GM12878 (cell line): Measurements from ENCODE around the gene PHACTR1. TPM values are rescaled to one million over a fixed set of nuclear protein-coding genes. Genes with fewer than 3 reads are reported as not detected.

Experiments used
- ATAC-seq: fragments of 200-7000 bp; cut with Tn5 transposase; 3 replicates; pipeline ENCODE4 v1.9.1; 2020; ENCODE audit warnings: mild to moderate bottlenecking, moderate library complexity
- BruUV-seq: library from RNA; stranded (reverse); fragments of 400-500 nt; replicated peaks from 2 replicates; lab custom pipeline; 2021; lab: Mats Ljungman, UMichigan
- CTCF ChIA-PET: fragments of 300-600 bp; sonication (Branson Sonifier 250); formaldehyde crosslinking; extraction: SDS; loops from one replicate; lab custom pipeline; 2021; ENCODE audit warnings: inconsistent platforms; lab: Yijun Ruan, JAX
- POLR2A ChIA-PET: fragments of 350-600 bp; formaldehyde crosslinking; extraction: SDS; loops from one replicate; lab custom pipeline; 2021; ENCODE audit warnings: inconsistent platforms; lab: Charles Lee
- RAD21 ChIA-PET: fragments of 300-600 bp; sonication (Branson Sonifier 250); formaldehyde crosslinking; loops from one replicate; lab custom pipeline; 2023; ENCODE audit warnings: antibody characterized with exemption; ENCODE audit not compliant: unreplicated experiment; lab: Charles Lee
- SMC1A ChIA-PET: fragments of 300-600 bp; sonication (Branson Sonifier 250); formaldehyde crosslinking; loops from one replicate; lab custom pipeline; 2023; ENCODE audit not compliant: unreplicated experiment, uncharacterized antibody; lab: Charles Lee
- DNase-seq: peaks from one replicate; pipeline ENCODE4 v3.0.0-alpha.2; 2011; ENCODE audit warnings: low read depth, low spot score
- FAIRE-seq: peaks from 3 replicates; lab custom pipeline; 2011; peaks lifted over from hg19 to GRCh38; lab: Jason Lieb, UNC
- H2AFZ ChIP-seq: 2 replicates; pipeline ENCODE4 v1.6.0; 2011; ENCODE audit warnings: low read depth, low read length, control low read depth; ENCODE audit not compliant: control insufficient read depth
- H3K27ac ChIP-seq: 2 replicates; pipeline ENCODE4 v1.5.1; 2011; ENCODE audit warnings: control low read depth; ENCODE audit not compliant: control insufficient read depth, insufficient read depth
- H3K27me3 ChIP-seq, 2 experiments: replicated peaks in 1 of 2; 2 replicates each; pipeline versions ENCODE4 v1.6.0 to v1.6.1; 2011; ENCODE audit warnings: low read length in 1 of 2; ENCODE audit not compliant: control insufficient read depth in 2 of 2, insufficient read depth in 2 of 2
- H3K36me3 ChIP-seq, 2 experiments: 2 replicates each; pipeline ENCODE4 v1.5.1; 2011; ENCODE audit warnings: low read length in 1 of 2; ENCODE audit not compliant: control insufficient read depth in 2 of 2, insufficient read depth in 2 of 2
- H3K4me1 ChIP-seq: 2 replicates; pipeline ENCODE4 v1.6.1; 2011; ENCODE audit warnings: mild to moderate bottlenecking, low read length, moderate library complexity, mixed read lengths; ENCODE audit not compliant: control insufficient read depth, insufficient read depth
- H3K4me2 ChIP-seq: 2 replicates; pipeline ENCODE4 v1.6.0; 2011; ENCODE audit warnings: control low read depth; ENCODE audit not compliant: control insufficient read depth, insufficient read depth
- H3K4me3 ChIP-seq: fragments of 200-600 bp; sonication (generic); 2 replicates; pipeline ENCODE4 v1.5.1; 2016
- H3K79me2 ChIP-seq: 2 replicates; pipeline ENCODE4 v1.6.0; 2011; ENCODE audit warnings: low read length; ENCODE audit not compliant: control insufficient read depth, insufficient read depth
- H3K9ac ChIP-seq: 2 replicates; pipeline ENCODE4 v1.8.0; 2011; ENCODE audit warnings: low read length, control low read depth, mixed read lengths; ENCODE audit not compliant: control insufficient read depth, insufficient read depth
- H3K9me3 ChIP-seq: replicated peaks from 3 replicates; pipeline ENCODE4 v1.5.1; 2011; ENCODE audit warnings: mild to moderate bottlenecking, low read length; ENCODE audit not compliant: control insufficient read depth, insufficient read depth
- H4K20me1 ChIP-seq: 2 replicates; pipeline ENCODE4 v1.6.0; 2011; ENCODE audit not compliant: control insufficient read depth, insufficient read depth
- BCL11A ChIP-seq: IDR thresholded peaks from 2 replicates; pipeline ENCODE4 v1.6.1; 2011; ENCODE audit warnings: low read depth, low read length
- JUND ChIP-seq: IDR thresholded peaks from 2 replicates; pipeline ENCODE4 v1.6.1; 2012; ENCODE audit warnings: low read depth, mild to moderate bottlenecking, low read length, improper control_type of control experiment, moderate library complexity
- PAX8 ChIP-seq: fragments of 450-650 bp; IDR thresholded peaks from 2 replicates; pipeline ENCODE4 v1.6.1; 2017; ENCODE audit warnings: mild to moderate bottlenecking, moderate library complexity
- RAD21 ChIP-seq: IDR thresholded peaks from 2 replicates; pipeline ENCODE4 v1.6.1; 2011; ENCODE audit warnings: mild to moderate bottlenecking, low read depth, low read length, moderate library complexity; ENCODE audit not compliant: insufficient read depth
- SMC3 ChIP-seq: IDR thresholded peaks from 2 replicates; pipeline ENCODE4 v1.6.1; 2011; ENCODE audit warnings: low read length, improper control_type of control experiment, borderline replicate concordance
- ZBED1 ChIP-seq: IDR thresholded peaks from 2 replicates; pipeline ENCODE4 v1.6.1; 2016; ENCODE audit warnings: borderline replicate concordance
- WGBS: methylation state at CpG from one replicate; pipeline ENCODE4 v1.1.6; 2016; ENCODE audit warnings: low lambda C conversion rate; ENCODE audit not compliant: insufficient replicate concordance, insufficient coverage; ENCODE audit errors: missing lambda C conversion rate; 5-methylcytosine and 5-hydroxymethylcytosine counted together
- in situ Hi-C: fragments of 300-500 bp; cut with MboI; formaldehyde crosslinking; loops from 9 replicates; pipeline ENCODE4 v1.14.3; 2018; ENCODE audit warnings: mixed read lengths
- intact Hi-C: fragments of 100-400 bp; cut with micrococcal nuclease; formaldehyde crosslinking; loops from one replicate; pipeline ENCODE4 v1.14.2; 2022; ENCODE audit not compliant: unreplicated experiment
- polyA plus RNA-seq, 11 experiments: library from polyadenylated mRNA; depleted of rRNA in 4 of 11; unstranded in 6 of 11; stranded (reverse) in 5 of 11; fragments of >200 nt; fragmentation: Nextera tagmentation in 4 of 11; fragmentation: Illumina TruSeq in 1 of 11; extraction: Ambion mirVana in 4 of 11; extraction: Trizol in 1 of 11; gene quantifications; 1 replicate in 1 of 11; 2 replicates in 10 of 11; pipeline versions ENCODE4 v1.2.1 to v1.2.3, GENCODE V29; 2011 to 2016; ENCODE audit warnings: inconsistent platforms in 2 of 11, missing spikeins in 2 of 11, low read depth in 1 of 11
- total RNA-seq, 4 experiments: library from RNA; depleted of rRNA in 3 of 4; stranded (reverse); fragments of >200 nt in 3 of 4; fragmentation: Illumina TruSeq in 1 of 4; extraction: Trizol in 1 of 4; gene quantifications; 2 replicates each; pipeline versions ENCODE4 v1.2.1 to v1.2.3, GENCODE V29; 2013 to 2021
- TF ChIP-seq, protein P1 (sequence below), 3 experiments: IDR thresholded peaks in 2 of 3; conservative IDR thresholded peaks in 1 of 3; 2 replicates each; pipeline ENCODE4 v1.5.1; 2011; ENCODE audit warnings: low read depth in 3 of 3, low read length in 3 of 3, mild to moderate bottlenecking in 3 of 3, control low read depth in 2 of 3, moderate library complexity in 2 of 3, inconsistent platforms in 1 of 3, mixed read lengths in 1 of 3; ENCODE audit not compliant: control insufficient read depth in 2 of 3, insufficient read depth in 1 of 3; ENCODE audit errors: extremely low read depth in 1 of 3
- TF ChIP-seq, protein P2 (sequence below): fragments of 450-650 bp; IDR thresholded peaks from 2 replicates; pipeline ENCODE4 v1.6.1; 2016; ENCODE audit warnings: mild to moderate bottlenecking

PHACTR1 gene
- total and polyA plus RNA-seq, 10 of the 15 experiments (the other 5 are each of a cell fraction or from before 2014, with no cell fraction given) = 34.2 to 94.6 (median 62.3) TPM

DNA sequence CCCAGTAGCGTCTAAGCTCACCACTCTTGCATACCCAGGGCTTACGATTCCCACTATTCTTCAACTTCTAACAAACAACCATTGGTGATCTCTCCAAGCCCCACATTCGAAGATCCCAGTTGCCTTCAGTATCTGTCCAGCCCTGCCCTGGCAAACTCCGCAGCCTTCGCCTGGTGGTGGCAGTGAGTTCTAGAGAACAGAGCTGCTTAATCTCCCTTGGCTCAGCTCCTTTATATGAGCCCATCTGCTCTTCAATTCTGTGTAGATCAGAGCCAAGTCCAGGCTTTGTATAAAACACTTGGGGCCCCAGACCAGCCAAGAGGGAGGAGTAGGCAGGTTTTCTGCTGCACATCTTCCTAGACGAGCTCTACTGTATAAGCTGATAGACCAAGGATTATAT, 193.3 kb downstream of the PHACTR1 start:
- DNase-seq = no peak
- Histone ChIP-seq H2AFZ (no peak overlapping the region), H3K36me3 (no peaks in the 10 kb centered on the region), H3K79me2 (no peaks in the 10 kb centered on the region), H3K27ac (no peak overlapping the region), H3K4me3 (no peak overlapping the region), H3K9me3 (no peaks in the 10 kb centered on the region), H4K20me1 (no peaks in the 10 kb centered on the region), H3K9ac (no peak overlapping the region), H3K4me1 (no peaks in the 10 kb centered on the region), H3K4me2 (no peak overlapping the region), H3K27me3 (no peaks in the 10 kb centered on the region; a peak in 1 of 4 replicates)
- no peak for ATAC-seq
- no TSS peak for BruUV-seq
- intact Hi-C loops = loop anchor here (10.0 kb wide), 1 partner anchor 275 kb away; no protein-coding TSS in a partner anchor
- POLR2A ChIA-PET = no interaction called here
- CTCF ChIA-PET = interaction anchor here (0.6 to 4.2 kb wide), 3 partner anchors 319 to 619 kb away, joined by 3 to 52 read pairs (median 4); partner anchors contain the start of gene TBC1D7
- SMC1A ChIA-PET = interaction anchor here (1.4 kb wide), 1 partner anchor 421 kb away, joined by 5 read pairs; no protein-coding TSS in a partner anchor
- FAIRE-seq = no peak
- 41% methylated on average over 6 of the region's 6 CpGs for WGBS
- TF ChIP-seq PAX8 = no peak
- in situ Hi-C loops = loop anchor here (5.0 to 25.0 kb wide), 2 partner anchors 422 to 627 kb away; no protein-coding TSS in a partner anchor
- RAD21 ChIA-PET = no interaction called here

DNA sequence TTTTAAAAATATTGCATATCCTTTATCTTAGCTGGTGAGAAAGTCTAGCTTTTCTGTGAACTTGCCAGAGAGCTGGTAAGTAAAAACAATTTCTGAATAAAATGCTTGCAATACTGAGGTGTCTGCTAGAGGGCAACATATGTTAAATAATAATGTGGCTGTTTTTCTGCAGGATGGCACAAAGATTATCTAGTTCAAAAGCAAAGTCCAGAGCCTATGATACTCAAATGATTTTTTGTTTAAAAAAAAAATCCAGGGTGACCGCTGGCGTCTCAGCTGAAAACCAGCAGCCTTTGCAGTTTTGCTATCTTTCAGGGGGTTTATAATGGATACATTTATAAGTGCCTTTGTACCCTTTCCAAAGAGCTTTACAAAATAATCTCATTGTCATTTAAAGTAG, 194.9 kb downstream of the PHACTR1 start:
- Histone ChIP-seq H3K9ac (no peak overlapping the region), H3K36me3 (no peaks in the 10 kb centered on the region), H2AFZ (no peak overlapping the region), H3K4me1 (no peaks in the 10 kb centered on the region), H3K27ac (no peak overlapping the region)
- in situ Hi-C loops = loop anchor here (5.0 to 25.0 kb wide), 2 partner anchors 421 to 626 kb away; no protein-coding TSS in a partner anchor
- BruUV-seq = no TSS peak
- intact Hi-C loops = loop anchor here (1.0 to 10.0 kb wide), 2 partner anchors 273 to 420 kb away; no protein-coding TSS in a partner anchor
- WGBS = 25% methylated on average over 2 of the region's 2 CpGs
- RAD21 ChIA-PET = interaction anchor here (1.0 to 3.5 kb wide), 7 partner anchors 20 to 1259 kb away, joined by 3 to 41 read pairs (median 5); partner anchors contain the start of gene TBC1D7
- ATAC-seq (no peak), DNase-seq (no peak)
- CTCF ChIA-PET = interaction anchor here (0.7 to 4.2 kb wide), 17 partner anchors 9 to 705 kb away, joined by 3 to 52 read pairs (median 3); partner anchors contain the start of gene TBC1D7
- TF ChIP-seq BCL11A (no peak), RAD21 (peak; percentile 77), ZBED1 (no peak), SMC3 (peak; percentile 38; the same call in 1 of the 2 replicates), JUND (no peak)
- TF ChIP-seq, protein P1, sequence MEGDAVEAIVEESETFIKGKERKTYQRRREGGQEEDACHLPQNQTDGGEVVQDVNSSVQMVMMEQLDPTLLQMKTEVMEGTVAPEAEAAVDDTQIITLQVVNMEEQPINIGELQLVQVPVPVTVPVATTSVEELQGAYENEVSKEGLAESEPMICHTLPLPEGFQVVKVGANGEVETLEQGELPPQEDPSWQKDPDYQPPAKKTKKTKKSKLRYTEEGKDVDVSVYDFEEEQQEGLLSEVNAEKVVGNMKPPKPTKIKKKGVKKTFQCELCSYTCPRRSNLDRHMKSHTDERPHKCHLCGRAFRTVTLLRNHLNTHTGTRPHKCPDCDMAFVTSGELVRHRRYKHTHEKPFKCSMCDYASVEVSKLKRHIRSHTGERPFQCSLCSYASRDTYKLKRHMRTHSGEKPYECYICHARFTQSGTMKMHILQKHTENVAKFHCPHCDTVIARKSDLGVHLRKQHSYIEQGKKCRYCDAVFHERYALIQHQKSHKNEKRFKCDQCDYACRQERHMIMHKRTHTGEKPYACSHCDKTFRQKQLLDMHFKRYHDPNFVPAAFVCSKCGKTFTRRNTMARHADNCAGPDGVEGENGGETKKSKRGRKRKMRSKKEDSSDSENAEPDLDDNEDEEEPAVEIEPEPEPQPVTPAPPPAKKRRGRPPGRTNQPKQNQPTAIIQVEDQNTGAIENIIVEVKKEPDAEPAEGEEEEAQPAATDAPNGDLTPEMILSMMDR (IDR thresholded peaks at IDR 0.05 in 2 of 3, conservative IDR thresholded peaks at IDR 0.05 in 1 of 3; ENCODE audit: control insufficient read depth in 2 of 3, extremely low read depth in 1 of 3, insufficient read depth in 1 of 3, low read depth in 3 of 3, low read length in 3 of 3) = peak; percentile 31 to 51 (median 48); a peak in 5 of 6 replicates
- TF ChIP-seq, protein P2, sequence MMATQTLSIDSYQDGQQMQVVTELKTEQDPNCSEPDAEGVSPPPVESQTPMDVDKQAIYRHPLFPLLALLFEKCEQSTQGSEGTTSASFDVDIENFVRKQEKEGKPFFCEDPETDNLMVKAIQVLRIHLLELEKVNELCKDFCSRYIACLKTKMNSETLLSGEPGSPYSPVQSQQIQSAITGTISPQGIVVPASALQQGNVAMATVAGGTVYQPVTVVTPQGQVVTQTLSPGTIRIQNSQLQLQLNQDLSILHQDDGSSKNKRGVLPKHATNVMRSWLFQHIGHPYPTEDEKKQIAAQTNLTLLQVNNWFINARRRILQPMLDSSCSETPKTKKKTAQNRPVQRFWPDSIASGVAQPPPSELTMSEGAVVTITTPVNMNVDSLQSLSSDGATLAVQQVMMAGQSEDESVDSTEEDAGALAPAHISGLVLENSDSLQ = no peak
- TF ChIP-seq, all 136 proteins: peak for 3
- Histone ChIP-seq H3K9me3 (no peaks in the 10 kb centered on the region), H3K4me3 (no peak overlapping the region), H3K4me2 (no peak overlapping the region), H4K20me1 (no peaks in the 10 kb centered on the region), H3K27me3 (no peaks in the 10 kb centered on the region), H3K79me2 (no peaks in the 10 kb centered on the region)
- POLR2A ChIA-PET = no interaction called here
- SMC1A ChIA-PET = interaction anchor here (0.6 to 1.9 kb wide), 10 partner anchors 9 to 652 kb away, joined by 3 to 11 read pairs (median 4); no protein-coding TSS in a partner anchor
- no peak for FAIRE-seq
